ENCODE measurements around the gene CCDC78.

GRCh38 chr16:674968-675883, 51.0 kb downstream of the CCDC78 start, which contains the start of gene RHBDL1:
- TF ChIP-seq REST (IDR thresholded peaks at IDR 0.05; ENCODE audit: insufficient read depth in 1 of 2, low read depth in 2 of 2, low read length in 2 of 2) (no peak), TAF1 (IDR thresholded peaks at IDR 0.05; ENCODE audit: borderline replicate concordance, insufficient read depth, low read length) (no peak), POLR2AphosphoS5 (IDR thresholded peaks at IDR 0.05; ENCODE audit: low read depth, low read length) (no peak; the same call in 1 of the 2 replicates), SIN3A (IDR thresholded peaks at IDR 0.05; ENCODE audit: borderline replicate concordance, insufficient read depth, low read length) (no peak)
